Epidermal melanocyte (primary cell): ENCODE results near the gene NOL6.

ENCODE experiments used
- DNase-seq: peaks from one replicate; pipeline ENCODE4 v3.0.0; 2011; ENCODE audit warnings: low spot score; ENCODE audit not compliant: insufficient read length

Gene NOL6

GRCh38 chr9:33453999-33454660 lies 19.6 kb downstream of the NOL6 start:
- DNase-seq, result no peak

- DNase-seq, result no peak
Measured at GRCh38 chr9:33453286-33453860, 20.4 kb downstream of the NOL6 start.

DNA sequence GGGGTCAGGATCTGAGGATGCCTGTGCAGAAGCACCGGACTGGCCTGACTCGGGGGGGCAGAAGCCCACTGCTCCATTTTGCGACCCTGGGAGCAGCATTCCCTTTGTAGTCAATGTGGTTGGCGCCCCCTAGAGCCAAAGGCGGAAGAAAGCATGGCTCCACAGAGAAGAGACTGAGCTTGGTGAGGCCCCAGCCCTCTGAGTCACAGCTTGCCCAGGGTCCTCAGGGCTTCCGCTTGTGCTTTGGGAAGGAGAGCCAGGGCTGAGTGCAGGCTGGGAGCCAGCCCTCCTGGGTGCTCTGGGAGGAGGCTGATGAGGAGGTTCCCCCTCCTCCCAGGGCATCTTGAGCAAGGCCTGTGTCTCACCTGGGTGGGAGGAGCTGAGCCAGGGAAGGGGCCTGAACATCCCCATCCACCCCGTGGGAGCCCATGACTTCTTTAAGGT lies 20.9 kb downstream of the NOL6 start:
- no peak for DNase-seq

DNA sequence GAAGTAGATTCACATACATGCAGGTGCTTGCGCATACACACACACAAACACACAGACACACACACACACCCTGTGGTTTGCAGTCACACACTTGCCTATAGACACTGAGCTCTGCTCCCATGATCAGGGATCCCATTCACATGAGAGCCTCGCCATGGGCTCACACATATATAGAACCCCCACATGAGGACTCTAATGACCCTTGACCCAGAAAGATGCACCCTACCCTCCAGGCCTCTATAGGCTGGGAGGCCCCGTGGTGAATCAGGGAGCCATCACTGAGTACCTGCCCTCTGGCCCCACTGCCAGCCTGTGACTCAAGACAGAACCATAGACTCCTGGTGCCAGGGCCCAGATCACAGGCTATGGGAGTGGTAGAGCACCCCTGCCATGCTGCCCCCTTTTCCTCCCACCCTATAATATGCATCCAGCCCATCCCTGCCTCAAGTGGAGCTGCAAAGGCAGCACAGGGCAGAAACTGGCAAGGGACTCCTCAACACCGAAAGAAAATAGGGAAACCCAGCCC lies 23.0 kb downstream of the NOL6 start:
- DNase-seq, result no peak

GRCh38 chr9:33449715-33450114 lies 24.0 kb downstream of the NOL6 start:
- DNase-seq, result no peak

GRCh38 chr9:33447799-33448553 lies 25.7 kb downstream of the NOL6 start:
- no peak for DNase-seq

GRCh38 chr9:33446946-33447798 lies 26.6 kb downstream of the NOL6 start, which contains the start of gene AQP3:
TSS of gene AQP3 (minus strand) at chr9:33447593. CDS start at chr9:33447530, 63 bp downstream.
- DNase-seq, result peak; percentile 40

GRCh38 chr9:33446240-33446945 lies 27.3 kb downstream of the NOL6 start:
- no peak for DNase-seq

DNA sequence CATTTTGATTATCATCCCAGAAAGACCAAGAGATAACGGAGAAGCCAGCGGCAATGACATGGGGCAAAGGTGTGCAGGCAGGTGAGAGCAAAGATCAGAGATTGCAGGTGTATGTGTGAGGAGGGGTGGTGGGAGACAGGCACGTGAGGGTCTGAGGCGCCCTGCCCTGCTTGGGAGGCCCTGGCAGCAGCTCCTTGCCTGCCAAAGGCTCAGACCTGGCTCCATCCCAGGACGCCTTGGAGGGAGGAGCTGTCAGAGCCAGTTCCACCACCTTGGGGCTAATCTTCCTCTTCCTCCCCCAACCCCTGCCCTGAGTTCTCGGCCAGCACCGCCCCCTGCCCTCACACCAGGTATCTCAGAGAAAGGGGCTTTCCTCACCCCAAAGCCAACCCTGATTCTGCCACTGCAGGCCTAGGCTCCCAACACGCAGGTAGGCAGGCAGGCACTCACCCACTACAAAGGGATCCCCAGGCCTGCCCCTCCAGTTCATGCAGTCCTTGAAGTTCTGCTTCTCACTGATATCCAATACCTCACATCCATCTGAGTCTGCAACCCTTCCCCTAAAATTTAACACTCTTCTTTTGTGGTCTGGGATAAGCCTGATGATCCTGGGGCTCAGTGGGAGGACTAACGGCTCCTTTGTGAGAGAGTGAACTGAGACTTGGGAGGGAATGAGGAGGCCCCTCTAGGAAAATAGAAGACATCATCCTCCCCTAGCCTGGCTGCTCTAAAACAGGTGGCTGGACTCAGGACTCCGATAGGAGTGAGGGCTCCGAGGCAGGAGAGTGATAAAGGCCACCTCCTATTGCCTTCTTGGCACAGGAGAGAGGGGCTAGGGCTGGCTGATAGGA lies 28.1 kb downstream of the NOL6 start:
- no peak for DNase-seq

GRCh38 chr9:33443464-33444154 lies 30.1 kb downstream of the NOL6 start:
- DNase-seq, result no peak

- DNase-seq, result no peak
Measured at GRCh38 chr9:33443047-33443446, 30.7 kb downstream of the NOL6 start.

DNA sequence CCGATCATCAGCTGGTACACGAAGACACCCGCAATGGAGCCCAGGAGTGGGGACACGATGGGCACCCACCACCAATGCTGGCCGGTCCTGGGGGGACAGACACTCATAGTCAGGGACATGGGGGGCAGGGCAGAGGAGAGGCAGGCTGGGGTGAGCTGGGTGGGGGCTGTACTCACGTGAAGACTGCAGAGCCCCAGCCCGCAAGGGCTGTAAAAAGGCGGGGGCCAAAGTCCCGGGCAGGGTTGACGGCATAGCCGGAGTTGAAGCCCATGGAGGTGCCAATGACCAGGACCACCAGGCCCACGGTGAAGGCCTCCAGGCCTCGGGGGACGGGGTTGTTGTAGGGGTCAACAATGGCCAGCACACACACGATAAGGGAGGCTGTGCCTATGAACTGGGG lies 31.6 kb downstream of the NOL6 start:
- DNase-seq, result no peak

DNA sequence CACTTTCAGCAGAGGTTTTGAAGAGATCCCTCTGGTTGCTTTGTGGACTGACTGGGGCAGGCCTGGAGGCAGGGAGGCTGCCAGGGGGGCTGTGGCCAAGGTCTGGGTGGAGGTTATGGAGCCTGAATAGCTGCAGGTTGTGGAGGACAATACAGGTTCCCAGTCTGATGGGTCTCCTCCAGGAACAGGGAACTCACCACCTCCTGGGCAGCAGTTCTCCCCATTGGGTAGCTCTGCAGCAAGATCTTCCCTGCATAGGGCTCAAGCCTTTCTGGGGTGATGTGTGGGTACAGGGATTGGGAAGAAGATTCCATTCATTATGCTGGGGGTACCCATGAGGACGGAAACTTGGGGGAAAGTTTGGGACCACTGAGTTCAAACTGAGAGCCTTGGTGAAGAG lies 33.1 kb downstream of the NOL6 start:
- DNase-seq, result no peak

DNA sequence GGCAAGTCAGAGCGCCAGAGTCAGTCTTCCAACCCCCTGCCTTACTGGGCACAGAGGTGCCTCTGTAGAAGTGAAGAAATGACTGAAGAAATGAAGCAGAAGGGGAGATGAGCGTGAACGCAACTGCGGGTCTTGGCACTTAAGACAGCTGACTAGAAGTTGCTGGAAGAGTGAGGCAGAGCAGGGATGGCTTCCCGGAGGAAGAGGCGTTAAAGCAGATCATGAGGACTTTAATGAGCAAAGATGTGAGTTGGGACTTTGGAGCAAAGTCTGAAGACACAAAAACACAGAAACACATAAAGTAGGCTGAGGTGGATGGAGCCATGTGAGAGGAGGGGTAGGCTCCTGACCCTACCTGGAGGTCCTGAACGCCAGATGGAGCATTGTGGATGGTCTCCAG lies 33.5 kb downstream of the NOL6 start:
- DNase-seq, result no peak

DNA sequence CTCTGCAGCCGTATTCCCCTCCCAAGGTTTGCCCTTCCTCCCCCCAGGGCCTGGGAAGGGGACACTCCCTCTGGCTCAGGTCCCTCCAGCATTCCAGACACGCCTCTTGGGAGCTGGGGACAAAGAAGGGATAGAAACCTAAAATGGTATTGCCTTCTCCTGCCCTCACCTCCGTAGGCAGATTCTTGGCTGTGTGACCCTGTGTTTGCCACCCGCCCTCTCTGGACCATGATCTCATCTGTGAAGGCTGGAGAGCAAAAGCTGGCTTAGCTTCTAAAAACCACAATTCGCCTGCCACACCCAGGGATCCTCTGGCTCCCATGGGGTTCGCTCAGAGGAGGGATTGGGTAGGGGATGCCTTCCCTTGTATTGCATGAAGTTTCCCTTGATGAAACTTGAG lies 34.0 kb downstream of the NOL6 start:
- DNase-seq, result no peak

DNA sequence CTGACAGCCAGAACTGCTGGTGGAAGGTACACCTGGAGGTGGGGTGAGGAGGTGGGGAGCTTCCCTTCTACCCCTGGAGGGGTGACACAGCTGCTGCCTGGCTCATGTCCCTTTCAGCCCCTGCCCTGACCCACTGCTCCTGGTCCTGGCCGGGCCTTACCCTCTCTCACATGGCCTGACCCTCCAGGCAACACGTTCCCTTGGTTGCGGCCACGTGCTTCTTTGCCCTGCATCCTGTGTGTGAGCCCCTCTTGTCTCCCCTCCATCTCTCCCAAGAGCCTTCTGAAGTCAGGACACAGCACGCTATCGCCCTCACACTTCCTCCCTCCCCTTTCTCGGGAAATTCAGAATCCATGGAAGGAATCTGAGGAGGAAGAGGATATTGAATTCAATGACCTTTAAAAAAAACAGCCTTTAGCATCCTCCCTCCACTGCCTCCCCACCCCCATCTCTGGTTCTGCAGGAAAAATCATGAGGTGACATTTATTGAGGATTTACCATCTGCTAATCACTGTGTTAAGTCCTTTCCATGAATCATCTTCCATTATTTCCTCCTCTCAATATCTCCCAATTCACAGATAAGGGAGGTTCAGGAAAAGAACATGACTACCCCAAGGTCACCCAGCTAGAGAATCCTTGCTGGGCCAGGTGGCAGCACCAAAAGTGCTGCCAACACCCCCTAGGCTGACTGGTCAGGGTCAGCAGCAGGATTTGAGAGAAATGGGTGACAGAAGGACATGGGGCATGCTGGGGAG lies 34.6 kb downstream of the NOL6 start:
- DNase-seq, result no peak

- DNase-seq, result no peak
Measured at GRCh38 chr9:33437898-33438297, 35.8 kb downstream of the NOL6 start.

DNA sequence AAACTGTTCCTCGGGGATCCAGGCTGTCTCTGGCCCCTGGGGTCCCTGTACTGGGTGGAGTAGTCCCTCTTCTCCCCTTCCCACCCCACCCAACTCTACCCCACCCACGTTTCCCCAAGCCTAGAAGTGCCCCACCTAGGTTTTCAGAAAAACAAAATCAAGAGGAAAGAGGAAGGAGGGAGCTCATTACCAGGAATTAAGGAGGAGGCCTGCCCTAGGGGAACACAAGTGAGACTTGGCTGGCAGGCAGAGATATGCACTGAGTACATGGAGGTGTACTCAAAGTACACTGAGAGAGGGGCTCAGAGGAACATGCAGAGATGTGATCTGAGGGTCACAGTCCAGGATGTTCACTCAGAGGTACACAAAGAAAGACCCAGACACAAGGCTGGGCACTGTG lies 36.5 kb downstream of the NOL6 start:
- no peak for DNase-seq

DNA sequence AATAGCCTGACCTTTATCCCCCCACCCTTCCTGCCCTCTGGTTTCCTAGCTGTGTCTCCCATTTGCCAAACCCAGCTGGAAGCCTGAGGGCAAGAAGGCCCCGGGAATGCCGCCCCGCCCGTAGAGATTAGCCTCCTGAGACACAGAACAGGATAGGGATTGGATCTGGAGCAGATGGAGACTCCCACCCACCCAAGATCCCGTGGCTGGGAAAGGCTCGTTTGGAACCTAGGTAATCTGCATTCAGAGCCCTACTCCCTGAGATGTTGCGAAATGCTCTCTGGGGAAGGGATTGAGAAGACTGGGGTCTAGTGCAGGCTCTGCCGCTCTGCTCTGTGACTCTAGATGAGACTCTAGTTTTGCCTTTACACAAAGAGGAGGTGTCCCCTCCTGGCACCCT lies 37.3 kb downstream of the NOL6 start:
- no peak for DNase-seq
